SHP77 (cell line): ENCODE measurements around the gene PRELID3B.
A peak's percentile ranks its signal among the peaks of the same experiment; 100 is the strongest.

Source experiments
- DNase-seq, 2 experiments: peaks; one replicate each; lab custom pipeline; 2025; lab: John Stamatoyannopoulos, UW

Gene PRELID3B

DNA sequence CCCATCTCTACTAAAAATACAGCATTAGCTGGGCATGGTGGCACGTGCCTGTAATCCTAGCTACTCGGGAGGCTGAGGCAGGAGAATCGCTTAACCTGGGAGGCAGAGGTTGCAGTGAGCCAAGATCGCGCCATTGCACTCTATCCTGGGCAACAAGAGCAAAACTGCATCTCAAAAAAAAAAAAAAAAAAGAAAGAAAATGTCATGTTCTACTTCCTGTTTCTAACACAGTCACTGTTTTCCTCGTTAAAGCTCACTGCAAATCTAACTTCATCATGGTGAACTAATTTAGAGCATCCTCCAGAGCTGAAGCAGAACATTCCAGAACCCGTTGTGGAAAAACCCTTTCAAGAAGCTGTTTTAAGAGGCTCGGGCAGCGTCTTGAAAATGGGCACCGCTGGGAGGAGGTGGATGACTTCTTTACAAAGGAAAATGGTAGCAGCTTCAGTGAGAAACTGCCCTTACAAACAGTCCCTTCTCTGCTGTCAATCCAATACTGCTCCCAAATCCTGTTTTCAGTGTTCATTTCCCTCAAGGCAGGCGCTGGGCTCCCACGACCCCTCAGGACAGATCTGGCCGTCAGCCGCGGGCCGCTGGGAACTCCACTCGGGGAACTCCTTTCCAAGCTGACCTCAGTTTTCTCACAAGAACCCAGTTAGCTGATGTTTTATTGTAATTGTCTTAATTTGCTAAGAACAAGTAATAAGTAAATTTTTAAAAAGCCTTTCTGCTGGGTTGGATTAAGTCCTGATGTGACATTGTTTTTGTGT lies 48.0 kb downstream of the PRELID3B start:
- DNase-seq = no peak

DNA sequence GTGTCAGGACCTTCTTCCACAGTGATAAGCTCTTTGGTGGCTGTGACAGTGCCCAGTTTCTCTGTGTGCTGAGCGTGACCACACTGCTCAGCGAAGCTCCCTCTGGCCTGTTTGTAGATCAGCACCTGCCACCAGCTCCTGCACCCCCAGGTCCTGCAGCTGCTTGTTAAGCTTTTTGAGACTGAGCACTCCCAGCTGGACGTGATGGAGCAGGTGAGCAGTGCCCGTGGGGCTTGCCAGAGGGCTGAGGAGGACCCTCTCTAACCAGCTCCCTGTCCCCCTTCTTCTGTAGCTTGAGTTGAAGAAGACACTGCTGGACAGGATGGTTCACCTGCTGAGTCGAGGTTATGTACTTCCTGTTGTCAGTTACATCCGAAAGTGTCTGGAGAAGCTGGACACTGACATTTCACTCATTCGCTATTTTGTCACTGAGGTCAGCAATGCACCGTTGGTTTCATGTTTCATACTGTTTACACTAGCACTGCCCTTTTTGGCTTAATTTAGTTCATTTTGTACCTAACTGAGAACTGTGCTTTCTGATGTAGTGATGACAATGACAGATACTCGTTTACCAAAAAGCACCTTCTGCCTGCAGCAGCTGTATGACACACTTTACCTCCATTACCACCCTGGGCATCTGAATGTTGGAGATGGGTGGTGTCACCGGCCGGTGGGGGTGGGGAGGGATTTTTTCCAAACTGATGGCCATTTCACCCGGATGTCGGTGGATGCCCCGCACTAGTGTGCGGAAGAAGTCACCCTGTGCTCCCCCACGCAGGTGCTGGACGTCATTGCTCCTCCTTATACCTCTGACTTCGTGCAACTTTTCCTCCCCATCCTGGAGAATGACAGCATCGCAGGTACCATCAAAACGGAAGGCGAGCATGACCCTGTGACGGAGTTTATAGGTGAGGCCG lies 49.0 kb downstream of the PRELID3B start:
- DNase-seq = peak; percentile 92 to 97

DNA sequence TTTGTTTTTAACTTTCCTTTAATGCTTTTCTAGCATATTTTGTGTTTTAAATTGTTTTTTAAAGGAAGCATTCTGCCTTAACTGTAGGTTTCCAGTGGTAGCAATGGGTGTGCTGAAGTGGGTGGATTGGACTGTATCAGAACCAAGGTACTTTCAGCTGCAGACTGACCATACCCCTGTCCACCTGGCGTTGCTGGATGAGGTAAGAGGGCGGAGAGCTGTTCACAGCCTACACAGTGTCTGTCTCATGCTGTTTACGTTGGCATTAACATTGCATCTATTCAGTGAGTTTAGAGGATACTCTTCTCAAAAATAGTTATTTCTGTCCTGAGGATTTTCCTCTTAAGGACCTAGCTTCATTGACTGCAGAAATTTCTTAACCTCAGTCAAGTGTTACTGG lies 49.7 kb downstream of the PRELID3B start:
- DNase-seq = peak; percentile 68 to 69

DNA sequence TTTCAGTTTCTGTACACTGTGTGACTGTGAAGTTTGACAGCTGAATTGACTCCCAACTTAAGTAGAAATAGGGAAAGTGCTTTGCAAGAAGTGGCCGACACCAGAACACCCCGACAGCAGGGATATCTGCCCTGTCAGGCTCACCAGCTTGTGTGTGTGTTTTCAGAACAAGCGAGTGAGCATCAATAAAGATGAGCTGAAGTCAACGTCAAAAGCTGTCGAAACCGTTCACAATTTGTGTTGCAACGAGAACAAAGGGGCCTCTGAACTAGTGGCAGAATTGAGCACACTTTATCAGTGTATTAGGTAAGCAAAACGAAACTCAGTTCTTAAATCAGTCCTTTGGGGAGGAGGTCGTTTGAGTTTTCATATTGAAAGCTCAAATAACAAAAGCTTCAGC lies 50.9 kb downstream of the PRELID3B start:
- DNase-seq = no peak

DNA sequence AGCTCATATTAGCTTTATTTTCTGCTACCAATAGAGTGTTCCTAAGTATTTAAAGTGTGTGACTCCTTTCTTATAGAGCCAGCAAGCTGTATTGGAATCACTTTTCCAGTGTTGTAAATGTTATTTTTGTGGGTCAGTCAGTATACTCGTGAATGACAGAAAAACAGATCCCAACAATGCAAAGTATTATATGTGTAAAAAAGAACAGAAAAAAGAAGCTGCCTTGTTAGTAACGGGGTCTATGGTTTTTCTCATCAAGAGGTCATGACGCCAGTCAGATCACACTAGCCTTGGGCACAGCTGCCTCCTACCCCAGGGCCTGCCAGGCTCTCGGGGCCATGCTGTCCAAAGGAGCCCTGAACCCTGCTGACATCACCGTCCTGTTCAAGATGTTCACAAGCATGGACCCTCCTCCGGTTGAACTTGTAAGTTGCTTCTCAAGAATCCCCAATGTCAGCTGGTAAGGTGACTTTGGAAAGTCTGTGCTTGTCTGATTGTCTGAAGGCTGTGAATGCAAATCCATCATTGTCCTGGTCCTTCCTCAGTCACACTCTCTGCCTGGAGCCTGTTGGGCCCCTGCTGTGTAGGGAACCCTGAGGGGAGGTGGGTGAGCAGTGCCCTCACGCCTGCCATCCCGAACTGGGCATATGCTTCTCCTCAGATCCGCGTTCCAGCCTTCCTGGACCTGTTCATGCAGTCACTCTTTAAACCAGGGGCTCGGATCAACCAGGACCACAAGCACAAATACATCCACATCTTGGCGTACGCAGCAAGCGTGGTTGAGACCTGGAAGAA lies 51.7 kb downstream of the PRELID3B start:
- no peak for DNase-seq

DNA sequence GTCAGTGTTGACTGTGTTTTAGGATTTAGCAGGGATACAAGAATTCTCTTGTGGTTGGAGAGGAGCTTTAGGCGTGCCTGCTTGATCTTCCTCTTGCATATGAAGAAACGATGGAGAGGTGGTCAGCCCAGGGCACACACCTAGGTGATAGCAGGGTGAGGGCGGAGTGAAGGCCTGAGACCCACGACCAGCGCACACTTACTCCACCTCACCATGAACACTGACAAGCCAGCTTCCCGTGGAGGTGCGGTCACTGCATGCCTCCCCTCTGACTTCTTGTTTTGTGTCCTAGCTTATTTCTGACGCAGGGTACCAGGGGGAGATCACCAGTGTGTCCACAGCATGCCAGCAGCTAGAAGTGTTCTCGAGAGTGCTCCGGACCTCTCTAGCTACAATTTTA lies 53.4 kb downstream of the PRELID3B start:
- no peak for DNase-seq

DNA sequence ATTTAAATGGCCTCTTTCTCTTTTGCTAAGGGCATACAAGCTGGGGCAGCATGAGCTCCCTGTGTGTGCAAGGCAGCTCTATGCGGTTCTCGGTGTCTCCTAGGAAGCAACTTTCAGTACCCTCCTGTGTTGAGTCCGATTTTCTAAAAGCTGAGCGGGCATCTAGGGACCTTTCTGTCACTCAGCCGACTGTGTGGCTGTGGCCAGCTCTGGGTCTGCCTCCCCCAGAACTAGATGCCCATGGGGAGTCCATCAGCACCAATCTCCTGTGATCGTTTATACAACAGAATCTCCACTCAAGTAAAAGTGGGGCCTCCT lies 54.1 kb downstream of the PRELID3B start:
- DNase-seq = no peak

DNA sequence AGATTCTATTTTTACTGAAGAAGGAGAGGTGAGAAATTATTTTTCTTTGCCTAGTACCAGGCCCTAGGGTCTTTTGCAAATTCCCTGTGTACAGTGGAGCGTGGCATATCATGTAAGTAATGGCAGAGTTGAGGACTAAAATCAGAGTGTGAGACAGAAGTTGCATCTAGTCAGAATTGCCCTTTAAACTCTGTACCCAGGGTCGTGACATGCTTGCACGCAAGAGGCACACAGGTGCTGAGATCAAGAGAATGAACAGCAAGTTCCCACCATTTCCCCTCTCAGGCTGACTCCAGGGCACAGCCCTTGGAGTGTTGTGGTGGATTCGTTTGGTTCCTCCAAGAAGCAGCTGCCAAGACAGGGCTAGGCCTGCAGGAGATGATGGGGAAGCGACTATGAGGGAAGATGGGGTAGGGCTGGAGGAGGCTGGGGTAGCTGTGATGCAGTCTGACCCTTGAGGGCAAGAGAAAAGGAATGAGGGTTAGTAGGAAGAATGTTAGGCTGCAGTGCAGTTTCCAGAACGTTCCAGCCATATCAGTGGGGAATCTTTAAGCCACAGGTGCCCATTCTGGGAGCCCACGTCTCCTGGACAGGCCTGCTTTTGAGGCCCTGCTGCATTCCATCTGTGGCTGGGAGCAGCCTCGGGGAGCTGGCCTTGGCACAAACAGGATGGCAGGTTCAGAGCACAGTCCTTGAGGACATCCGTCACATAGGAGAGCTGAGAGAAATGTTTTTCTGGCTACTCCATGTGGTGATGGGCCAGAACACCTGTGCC lies 54.6 kb downstream of the PRELID3B start:
- DNase-seq = no peak

DNA sequence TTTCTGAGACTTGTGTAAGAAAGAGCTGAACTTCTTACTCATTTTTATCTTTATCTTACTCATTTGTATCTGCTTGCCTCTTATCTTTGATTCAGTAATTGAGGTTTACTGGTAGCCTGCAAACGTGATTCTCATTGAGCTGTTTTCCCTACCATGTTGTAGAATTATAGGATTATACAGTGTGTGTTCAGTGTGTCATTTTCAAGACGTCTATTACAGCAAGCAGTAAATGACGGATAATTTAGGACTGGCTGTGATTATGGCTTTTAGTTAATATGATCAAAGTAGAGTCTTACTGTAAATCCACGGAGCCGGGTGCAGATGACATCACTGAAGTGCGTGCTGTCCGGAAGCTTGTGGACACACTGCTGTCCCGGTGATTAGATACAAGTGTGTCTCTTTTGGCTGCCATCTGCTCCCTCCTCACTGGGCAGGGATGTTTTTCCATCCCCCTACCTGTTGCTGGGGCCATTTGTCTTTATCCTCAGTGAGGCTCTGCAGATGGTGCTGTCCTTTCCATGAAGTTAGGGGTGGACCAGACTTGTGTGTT lies 55.5 kb downstream of the PRELID3B start:
- DNase-seq = peak; percentile 79 to 86

DNA sequence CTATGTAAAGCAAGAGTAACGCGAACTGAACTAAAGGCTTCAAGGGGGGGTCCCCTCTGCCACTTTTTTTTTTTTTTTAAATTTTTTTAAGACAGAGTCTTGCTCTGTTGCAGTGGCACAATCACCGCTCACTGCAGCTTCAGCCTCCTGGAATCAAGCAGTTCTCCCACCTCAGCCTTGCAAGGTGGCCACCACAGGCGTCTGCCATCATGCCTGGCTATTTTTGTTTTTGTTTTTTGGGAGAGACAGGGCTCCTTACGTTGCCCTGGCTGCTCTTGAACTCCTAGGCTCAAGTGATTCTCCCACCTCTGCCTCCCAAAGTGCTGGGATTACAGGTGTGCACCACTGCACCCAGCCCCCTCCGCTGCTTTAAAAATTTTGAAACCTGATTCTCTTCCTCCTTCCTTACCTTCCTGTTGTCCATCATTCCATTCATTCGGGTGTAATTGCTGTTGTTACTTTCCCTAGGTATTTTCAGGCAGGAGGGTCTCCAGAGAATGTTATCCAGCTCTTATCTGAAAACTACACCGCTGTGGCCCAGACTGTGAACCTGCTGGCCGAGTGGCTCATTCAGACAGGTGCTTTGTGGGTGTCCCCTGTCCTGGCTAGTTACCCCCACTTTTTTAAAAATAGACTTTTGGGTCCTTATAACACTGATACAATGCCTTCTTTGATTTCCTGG lies 56.2 kb downstream of the PRELID3B start:
- no peak for DNase-seq

DNA sequence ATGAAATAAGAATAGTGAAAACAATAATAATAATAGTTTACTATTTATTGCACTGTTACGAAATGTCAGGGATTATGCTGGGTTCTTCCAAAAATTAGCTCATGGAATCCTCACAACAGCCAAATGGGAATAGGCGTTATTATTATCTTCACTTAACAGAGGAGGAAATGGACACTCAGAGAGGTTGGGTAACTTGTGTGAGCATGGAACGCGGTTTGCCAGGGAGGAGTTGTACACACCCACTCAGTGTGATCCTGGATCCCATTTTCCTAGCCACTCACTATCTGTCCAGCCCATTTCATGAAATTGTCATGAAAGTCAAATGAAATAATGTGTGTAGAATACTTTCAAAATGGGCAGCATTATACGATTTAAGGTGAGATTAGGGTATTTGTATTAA lies 56.9 kb downstream of the PRELID3B start:
- no peak for DNase-seq

DNA sequence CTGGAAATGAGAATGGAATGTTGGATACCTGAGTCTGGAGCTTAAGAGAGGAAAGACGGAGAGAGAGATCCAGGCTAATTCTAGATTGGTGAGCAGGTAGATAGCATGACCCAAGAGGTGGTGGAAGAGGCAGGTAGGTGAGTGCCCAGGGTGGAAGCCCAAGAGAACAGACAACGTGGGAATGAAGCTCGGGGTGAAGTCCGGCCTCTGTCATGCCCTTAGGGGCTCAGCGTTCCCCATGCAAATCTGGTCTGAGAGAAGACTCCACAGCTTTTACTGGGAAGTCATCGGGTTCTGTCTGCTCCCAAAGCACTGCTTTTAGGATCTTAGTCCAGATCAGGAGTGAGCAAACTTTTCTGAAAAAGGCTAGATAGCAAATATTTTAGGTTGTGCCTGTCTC lies 57.9 kb downstream of the PRELID3B start:
- no peak for DNase-seq
